GM19324 (cell line): Measurements from ENCODE around the gene CUL4A.
"Not testable (repeated sequence)": the region's sequence is repeated elsewhere in the genome, so short reads cannot be mapped to it uniquely, and the experiment has no call there.

Experiments
- ATAC-seq: cut with Tn5 transposase; IDR thresholded peaks from one replicate; pipeline ENCODE4 v1.9.1; 2021; ENCODE audit warnings: mild to moderate bottlenecking, moderate library complexity; ENCODE audit not compliant: unreplicated experiment, low FRiP score

CUL4A gene

GRCh38 chr13:113209336-113209758, at the start of gene CUL4A:
Gene CUL4A, plus strand, starts transcription at chr13:113209613. Its CDS starts 15 bp downstream, at chr13:113209628.
- peak; percentile 52 for ATAC-seq

- ATAC-seq: no peak
Observed at GRCh38 chr13:113159701-113160100, 49.7 kb upstream of the CUL4A start.

GRCh38 chr13:113160983-113161382, 48.4 kb upstream of the CUL4A start:
- ATAC-seq: no peak

GRCh38 chr13:113161433-113161832, 48.0 kb upstream of the CUL4A start:
- ATAC-seq: no peak

- ATAC-seq: not testable (repeated sequence)
Observed at GRCh38 chr13:113161975-113162374, 47.4 kb upstream of the CUL4A start.

- ATAC-seq: no peak
Observed at GRCh38 chr13:113162783-113163685, 46.4 kb upstream of the CUL4A start.

- ATAC-seq: no peak
Observed at GRCh38 chr13:113164492-113164891, 44.9 kb upstream of the CUL4A start.

GRCh38 chr13:113166266-113166665, 43.1 kb upstream of the CUL4A start:
- no peak for ATAC-seq

- ATAC-seq: no peak
Observed at GRCh38 chr13:113166681-113167080, 42.7 kb upstream of the CUL4A start.

- no peak for ATAC-seq
Observed at GRCh38 chr13:113167155-113167554, 42.3 kb upstream of the CUL4A start.

- ATAC-seq: no peak
Observed at GRCh38 chr13:113167575-113167974, 41.8 kb upstream of the CUL4A start.

GRCh38 chr13:113168211-113168610, 41.2 kb upstream of the CUL4A start:
- no peak for ATAC-seq

- ATAC-seq: no peak
Observed at GRCh38 chr13:113169277-113170272, 39.8 kb upstream of the CUL4A start.

GRCh38 chr13:113170511-113170910, 38.9 kb upstream of the CUL4A start:
- no peak for ATAC-seq

GRCh38 chr13:113171250-113172125, 37.9 kb upstream of the CUL4A start:
- ATAC-seq: no peak

- no peak for ATAC-seq
Observed at GRCh38 chr13:113172419-113172926, 36.9 kb upstream of the CUL4A start.

- no peak for ATAC-seq
Observed at GRCh38 chr13:113176280-113176679, 33.1 kb upstream of the CUL4A start.

GRCh38 chr13:113176822-113177221, 32.6 kb upstream of the CUL4A start:
- ATAC-seq: no peak

GRCh38 chr13:113178070-113178895, 31.1 kb upstream of the CUL4A start:
- no peak for ATAC-seq
